ENCODE results near the gene SLC39A13.

GRCh38 chr11:47447906-47448305 is 39.5 kb downstream of the SLC39A13 start:
- TF ChIP-seq REST (IDR thresholded peaks at IDR 0.05; ENCODE audit: insufficient read depth in 1 of 2, low read depth in 2 of 2, low read length in 2 of 2) = no peak
- TF ChIP-seq SIN3A (IDR thresholded peaks at IDR 0.05; ENCODE audit: borderline replicate concordance, insufficient read depth, low read length) = no peak

All from PFSK-1 (cell line).